Endothelial cell of umbilical vein (primary cell): ENCODE results near the gene AKAP13. TPM values are rescaled to one million over a fixed set of nuclear protein-coding genes. Genes with fewer than 3 reads are reported as not detected.

Experiments used
- BruUV-seq: library from RNA; stranded (reverse); fragments of 400-500 nt; replicated peaks from 2 replicates; lab custom pipeline; 2021; lab: Mats Ljungman, UMichigan
- CTCF ChIA-PET: fragments of 300-600, 350-600 bp; sonication (Branson Sonifier 250); formaldehyde crosslinking; loops from one replicate; lab custom pipeline; 2021; ENCODE audit warnings: antibody characterized with exemption, inconsistent platforms; lab: Charles Lee
- POLR2A ChIA-PET: fragments of 300-600, 350-600 bp; sonication (Branson Sonifier 250); formaldehyde crosslinking; loops from one replicate; lab custom pipeline; 2021; ENCODE audit warnings: antibody characterized with exemption, inconsistent platforms; lab: Charles Lee
- DNase-seq: peaks from one replicate; pipeline ENCODE4 v3.0.0-alpha.2; 2011; ENCODE audit warnings: low read depth, low spot score
- FAIRE-seq: peaks from 2 replicates; lab custom pipeline; 2011; peaks lifted over from hg19 to GRCh38; lab: Jason Lieb, UNC
- H2AFZ ChIP-seq: 2 replicates; pipeline ENCODE4 v1.6.0; 2012; ENCODE audit warnings: low read depth, low read length, control low read depth, inconsistent platforms
- H3K27ac ChIP-seq: 2 replicates; pipeline ENCODE4 v1.5.1; 2011; ENCODE audit warnings: low read depth, mild to moderate bottlenecking, control low read depth, low read length, moderate library complexity; ENCODE audit not compliant: insufficient read depth
- H3K27me3 ChIP-seq, 2 experiments: 2 replicates each; pipeline versions ENCODE4 v1.6.0 to v1.6.1; 2011; ENCODE audit warnings: low read length in 2 of 2, mixed read lengths in 1 of 2; ENCODE audit not compliant: control insufficient read depth in 2 of 2, insufficient read depth in 2 of 2
- H3K36me3 ChIP-seq, 2 experiments: 2 replicates in 1 of 2; 3 replicates in 1 of 2; pipeline ENCODE4 v1.5.1; 2011; ENCODE audit warnings: low read length in 2 of 2, mild to moderate bottlenecking in 1 of 2, moderate library complexity in 1 of 2; ENCODE audit not compliant: control insufficient read depth in 2 of 2, insufficient read depth in 2 of 2; ENCODE audit errors: extremely low read depth in 1 of 2
- H3K4me1 ChIP-seq: 3 replicates; pipeline ENCODE4 v1.5.1; 2011; ENCODE audit warnings: mild to moderate bottlenecking, low read length; ENCODE audit not compliant: control insufficient read depth, insufficient read depth; ENCODE audit errors: extremely low read depth
- H3K4me2 ChIP-seq: 2 replicates; pipeline ENCODE4 v1.6.1; 2011; ENCODE audit warnings: low read length, control low read depth, mixed read lengths; ENCODE audit not compliant: insufficient read depth
- H3K4me3 ChIP-seq, 3 experiments: fragments of 200-600 bp in 1 of 3; sonication (generic), shearing (Covaris generic) in 1 of 3; replicated peaks in 1 of 3; 2 replicates each; pipeline ENCODE4 v1.5.1; 2011 to 2016; ENCODE audit warnings: control low read depth in 3 of 3, low read length in 3 of 3, mild to moderate bottlenecking in 2 of 3, inconsistent platforms in 1 of 3, low read depth in 1 of 3, moderate library complexity in 1 of 3; ENCODE audit not compliant: insufficient read depth in 1 of 3
- H3K79me2 ChIP-seq: 2 replicates; pipeline ENCODE4 v1.6.0; 2012; ENCODE audit warnings: low read length, inconsistent platforms; ENCODE audit not compliant: control insufficient read depth, insufficient read depth
- H3K9ac ChIP-seq: replicated peaks from 2 replicates; pipeline ENCODE3; 2011; ENCODE audit warnings: low read length, control low read depth; ENCODE audit not compliant: insufficient read depth; ENCODE audit errors: extremely low read depth
- H3K9me1 ChIP-seq: replicated peaks from 3 replicates; pipeline ENCODE4 v1.6.0; 2011; ENCODE audit warnings: mild to moderate bottlenecking, low read length; ENCODE audit not compliant: control insufficient read depth, insufficient read depth; ENCODE audit errors: extremely low read depth
- H3K9me3 ChIP-seq: replicated peaks from 2 replicates; pipeline ENCODE4 v1.5.1; 2012; ENCODE audit warnings: low read length, inconsistent platforms; ENCODE audit not compliant: control insufficient read depth, insufficient read depth
- H4K20me1 ChIP-seq: replicated peaks from 2 replicates; pipeline ENCODE3; 2011; ENCODE audit warnings: mild to moderate bottlenecking, low read length; ENCODE audit not compliant: control insufficient read depth, insufficient read depth; ENCODE audit errors: extremely low read depth
- CTCF ChIP-seq, 2 donors: IDR thresholded peaks; 1 replicate in 1 of 2; 2 replicates in 1 of 2; pipeline ENCODE4 v1.5.1; 2011; ENCODE audit warnings: low read length in 2 of 2, mild to moderate bottlenecking in 2 of 2, moderate library complexity in 2 of 2, control low read depth in 1 of 2, inconsistent platforms in 1 of 2, low read depth in 1 of 2; ENCODE audit not compliant: insufficient read depth in 1 of 2; ENCODE audit errors: extremely low read depth in 1 of 2
- EZH2 ChIP-seq: IDR thresholded peaks from 2 replicates; pipeline ENCODE4 v1.6.1; 2012; ENCODE audit warnings: borderline replicate concordance, low read depth, mild to moderate bottlenecking, moderate library complexity, low read length, inconsistent platforms; ENCODE audit not compliant: severe bottlenecking
- FOS ChIP-seq: IDR thresholded peaks from 2 replicates; pipeline ENCODE4 v1.6.1; 2011; ENCODE audit warnings: mild to moderate bottlenecking, low read length, moderate library complexity, borderline replicate concordance; ENCODE audit not compliant: insufficient read depth
- GATA2 ChIP-seq: IDR thresholded peaks from 2 replicates; pipeline ENCODE4 v1.7.0; 2011; ENCODE audit warnings: low read depth, mild to moderate bottlenecking, moderate library complexity, mixed read lengths, low read length; ENCODE audit not compliant: insufficient read length, insufficient read depth
- JUN ChIP-seq: IDR thresholded peaks from 2 replicates; pipeline ENCODE4 v1.6.1; 2011; ENCODE audit warnings: borderline replicate concordance, low read depth; ENCODE audit not compliant: insufficient read length, insufficient read depth
- MAX ChIP-seq: IDR thresholded peaks from 2 replicates; pipeline ENCODE4 v1.6.1; 2011; ENCODE audit not compliant: insufficient read depth, insufficient read length
- MYC ChIP-seq: IDR thresholded peaks from one replicate; pipeline ENCODE4 v1.6.1; 2011; ENCODE audit warnings: mild to moderate bottlenecking, low read depth, low read length
- POLR2A ChIP-seq: IDR thresholded peaks from 2 replicates; pipeline ENCODE4 v1.6.1; 2012; ENCODE audit warnings: low read depth, mild to moderate bottlenecking, control low read depth, low read length
- POLR2AphosphoS5 ChIP-seq: IDR thresholded peaks from 2 replicates; pipeline ENCODE4 v1.6.1; 2012; ENCODE audit warnings: low read depth, mild to moderate bottlenecking, control low read depth, low read length, moderate library complexity; ENCODE audit not compliant: insufficient read depth
- dilution Hi-C: fragments of 300-500 bp; cut with MboI; formaldehyde crosslinking; loops from one replicate; pipeline ENCODE4 v1.15.0; 2019; ENCODE audit warnings: low sequenced_read_pairs; ENCODE audit not compliant: extremely low pct_ligation_motif_present
- intact Hi-C: fragments of 100-400 bp; cut with micrococcal nuclease; formaldehyde crosslinking; loops from one replicate; pipeline ENCODE4 v1.10.0; 2022
- polyA plus RNA-seq, 4 experiments: library from polyadenylated mRNA; depleted of rRNA in 3 of 4; stranded (reverse) in 3 of 4; unstranded in 1 of 4; fragments of >200 nt; gene quantifications; 2 replicates each; pipeline versions ENCODE4 v1.2.1 to v1.2.3, GENCODE V29; 2011 to 2012; ENCODE audit warnings: missing spikeins in 1 of 4
- total RNA-seq: library from RNA; stranded (reverse); gene quantifications from 2 replicates; pipeline ENCODE4 v1.2.3, GENCODE V29; 2021

AKAP13 gene
- total and polyA plus RNA-seq, 2 donors (not counting 3 experiments of a cell fraction or from before 2014, with no cell fraction given) = 22.8 to 87.8 TPM

- no peak overlapping the region for H3K4me3 ChIP-seq
- CTCF ChIA-PET = interaction anchor here (0.5 to 1.1 kb wide), 2 partner anchors 9 to 37 kb away, joined by 3 read pairs; no protein-coding TSS in a partner anchor
- H4K20me1 ChIP-seq = peaks cover 7% of the 10 kb centered on the region
- H3K79me2 ChIP-seq = no peaks in the 10 kb centered on the region
- intact Hi-C loops = no loop called here
- no peaks in the 10 kb centered on the region for H3K9me3 ChIP-seq
- peaks cover 0 to 4% of the 10 kb centered on the region in 2 experiments for H3K36me3 ChIP-seq
- no peaks in the 10 kb centered on the region for H3K9me1 ChIP-seq
- POLR2A ChIA-PET = no interaction called here
- dilution Hi-C loops = no loop called here
- H2AFZ ChIP-seq = no peak overlapping the region
- H3K4me2 ChIP-seq = no peak overlapping the region
- no TSS peak for BruUV-seq
- H3K27ac ChIP-seq = no peak overlapping the region
- TF ChIP-seq MAX = no peak
- TF ChIP-seq EZH2 = no peak
- no peak for TF ChIP-seq POLR2A
- TF ChIP-seq POLR2AphosphoS5 = no peak
- no peak for TF ChIP-seq JUN
- TF ChIP-seq FOS = no peak
- no peak for TF ChIP-seq MYC
- TF ChIP-seq CTCF (IDR thresholded peaks at IDR 0.05; ENCODE audit: extremely low read depth in 1 of 2, insufficient read depth in 1 of 2, low read depth in 1 of 2, low read length in 2 of 2) = no peak
- no peak for TF ChIP-seq GATA2
- no peaks in the 10 kb centered on the region for H3K27me3 ChIP-seq
- FAIRE-seq = no peak
- peaks cover 8% of the 10 kb centered on the region for H3K4me1 ChIP-seq
- no peak for DNase-seq
- no peak overlapping the region for H3K9ac ChIP-seq
These were observed 152.3 kb downstream of the AKAP13 start for GRCh38 chr15:85532689-85533088.
